ENCODE measurements around the gene MT1B.
"Not testable (repeated sequence)": the region's sequence is repeated elsewhere in the genome, so short reads cannot be mapped to it uniquely, and the experiment has no call there.

The MT1B gene

GRCh38 chr16:56639045-56639444 is 12.6 kb upstream of the MT1B start:
- DNase-seq = no peak

GRCh38 chr16:56640076-56640475 is 11.6 kb upstream of the MT1B start:
- DNase-seq = no peak

GRCh38 chr16:56641166-56641565 is 10.5 kb upstream of the MT1B start:
- no peak for DNase-seq

- DNase-seq = peak; percentile 82
Observed at GRCh38 chr16:56643080-56643778, 8.5 kb upstream of the MT1B start.

- DNase-seq = no peak
Observed at GRCh38 chr16:56643833-56644232, 7.9 kb upstream of the MT1B start.

GRCh38 chr16:56645311-56645710 is 6.4 kb upstream of the MT1B start:
- no peak for DNase-seq

GRCh38 chr16:56645838-56646237 is 5.8 kb upstream of the MT1B start:
- no peak for DNase-seq

GRCh38 chr16:56647641-56648431 is 3.9 kb upstream of the MT1B start:
- DNase-seq = no peak

GRCh38 chr16:56649271-56649670 is 2.4 kb upstream of the MT1B start:
- DNase-seq = no peak

GRCh38 chr16:56649820-56650219 is 1.9 kb upstream of the MT1B start:
- no peak for DNase-seq

GRCh38 chr16:56652600-56652999 is 914 bp downstream of the MT1B start:
- no peak for DNase-seq

- DNase-seq = no peak
Observed at GRCh38 chr16:56653218-56653617, 1.5 kb downstream of the MT1B start.

- peak; percentile 70 for DNase-seq
Observed at GRCh38 chr16:56657555-56658326, 6.1 kb downstream of the MT1B start, which contains the start of gene MT1F. Gene MT1F, plus strand, starts transcription at chr16:56657959. Its CDS starts 100 bp downstream, at chr16:56658059.

- no peak for DNase-seq
Observed at GRCh38 chr16:56658327-56658875, 6.7 kb downstream of the MT1B start.

GRCh38 chr16:56662357-56663354 is 11.0 kb downstream of the MT1B start:
- peak; percentile 25 for DNase-seq

- DNase-seq = no peak
Observed at GRCh38 chr16:56664506-56664905, 12.8 kb downstream of the MT1B start.

GRCh38 chr16:56665286-56666261 is 13.9 kb downstream of the MT1B start:
- not testable (repeated sequence) for DNase-seq

- no peak for DNase-seq
Observed at GRCh38 chr16:56667581-56668571, 16.2 kb downstream of the MT1B start, which contains the start of gene MT1G. Gene MT1G, minus strand, starts transcription at chr16:56668065. Its CDS starts 72 bp downstream, at chr16:56667993.

All from CD4-positive, alpha-beta T cell treated with Interleukin-10 for 1 hour (primary cell).